ENCODE results near the gene STRIP2. TPM values are rescaled to one million over a fixed set of nuclear protein-coding genes. Genes with fewer than 3 reads are reported as not detected.

STRIP2 gene, protein sequence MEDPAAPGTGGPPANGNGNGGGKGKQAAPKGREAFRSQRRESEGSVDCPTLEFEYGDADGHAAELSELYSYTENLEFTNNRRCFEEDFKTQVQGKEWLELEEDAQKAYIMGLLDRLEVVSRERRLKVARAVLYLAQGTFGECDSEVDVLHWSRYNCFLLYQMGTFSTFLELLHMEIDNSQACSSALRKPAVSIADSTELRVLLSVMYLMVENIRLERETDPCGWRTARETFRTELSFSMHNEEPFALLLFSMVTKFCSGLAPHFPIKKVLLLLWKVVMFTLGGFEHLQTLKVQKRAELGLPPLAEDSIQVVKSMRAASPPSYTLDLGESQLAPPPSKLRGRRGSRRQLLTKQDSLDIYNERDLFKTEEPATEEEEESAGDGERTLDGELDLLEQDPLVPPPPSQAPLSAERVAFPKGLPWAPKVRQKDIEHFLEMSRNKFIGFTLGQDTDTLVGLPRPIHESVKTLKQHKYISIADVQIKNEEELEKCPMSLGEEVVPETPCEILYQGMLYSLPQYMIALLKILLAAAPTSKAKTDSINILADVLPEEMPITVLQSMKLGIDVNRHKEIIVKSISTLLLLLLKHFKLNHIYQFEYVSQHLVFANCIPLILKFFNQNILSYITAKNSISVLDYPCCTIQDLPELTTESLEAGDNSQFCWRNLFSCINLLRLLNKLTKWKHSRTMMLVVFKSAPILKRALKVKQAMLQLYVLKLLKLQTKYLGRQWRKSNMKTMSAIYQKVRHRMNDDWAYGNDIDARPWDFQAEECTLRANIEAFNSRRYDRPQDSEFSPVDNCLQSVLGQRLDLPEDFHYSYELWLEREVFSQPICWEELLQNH
- 8.1 and 9.9 TPM in 2 replicates for total RNA-seq (2021)
- long read RNA-seq, full-length matches to known transcripts: 15 of 34 reads
- long read RNA-seq, partial matches to known transcripts: 4 of 34 reads
- long read RNA-seq, other reads (novel, unspliced or antisense): 15 of 34 reads

DNA sequence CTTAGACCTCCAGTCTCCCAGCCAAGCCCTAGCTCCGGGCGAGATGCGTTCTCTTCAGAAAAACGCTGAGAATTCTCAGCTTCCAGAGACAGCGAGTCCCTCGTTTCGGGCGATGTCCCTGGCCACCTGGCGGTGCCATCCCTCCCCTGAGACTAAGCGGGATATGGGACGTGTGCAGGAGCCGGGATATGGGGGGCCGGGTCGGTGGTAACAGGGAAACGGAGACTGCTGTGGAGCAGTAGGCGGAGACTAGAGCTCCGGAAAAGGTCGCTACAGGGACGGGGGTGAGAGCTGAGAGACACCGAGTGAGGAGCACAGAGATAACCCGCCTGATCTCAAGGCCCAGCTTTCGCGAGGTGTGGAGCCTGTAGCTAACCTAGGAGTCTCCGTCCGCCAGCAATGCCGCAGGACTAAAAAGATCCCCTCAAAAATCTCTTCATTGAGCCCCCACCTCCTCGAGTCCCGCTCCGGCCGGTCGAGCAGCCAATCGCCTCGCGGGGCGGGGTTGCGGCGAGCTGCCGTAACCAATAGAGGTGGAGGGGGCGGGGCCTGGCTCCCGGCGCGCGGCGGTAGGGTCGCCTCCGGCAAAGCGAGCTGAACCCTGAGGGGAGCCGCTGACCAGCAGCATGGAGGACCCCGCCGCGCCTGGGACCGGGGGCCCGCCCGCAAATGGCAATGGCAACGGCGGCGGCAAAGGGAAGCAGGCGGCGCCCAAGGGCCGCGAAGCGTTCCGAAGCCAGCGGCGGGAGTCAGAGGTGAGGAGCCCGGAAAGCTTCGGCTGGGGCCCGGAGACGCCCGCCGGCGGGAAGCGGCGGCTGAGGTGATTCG is at the start of gene STRIP2:
TSS of gene STRIP2 (plus strand) at position 586 of the 828 bp plus-strand sequence. CDS start at position 627, 41 bp downstream.
- Histone ChIP-seq H3K4me1 (ENCODE audit: insufficient read depth, low read length) (0 out of 2 replicates have a peak, but pooled peaks cover 4% of the 10 kb centered on the region), H3K9ac (ENCODE audit: extremely low read depth, insufficient read length, low read length) (peak within 1 kb of the TSS; percentile 70), H4K20me1 (ENCODE audit: control insufficient read depth, insufficient read depth, insufficient read length) (no peaks in the 10 kb centered on the region), H3K4ac (ENCODE audit: low read depth, low read length) (no peak within 1 kb of the TSS), H2BK15ac (ENCODE audit: low read depth, low read length) (no peak within 1 kb of the TSS), H3K56ac (ENCODE audit: insufficient read length, low read depth, low read length) (no peak within 1 kb of the TSS), H3K9me3 (ENCODE audit: control insufficient read depth, low read depth, low read length) (no peaks in the 10 kb centered on the region), H2AK5ac (ENCODE audit: insufficient read length, low read length) (no peak within 1 kb of the TSS), H3K18ac (ENCODE audit: insufficient read length, low read depth, low read length) (peak within 1 kb of the TSS; percentile 83), H2BK12ac (ENCODE audit: insufficient read length, low read depth, low read length) (no peak within 1 kb of the TSS), H3K23ac (ENCODE audit: insufficient read length, low read depth, low read length) (no peak within 1 kb of the TSS), H3K23me2 (ENCODE audit: insufficient read length, low read depth, low read length, poor library complexity, severe bottlenecking) (peaks cover 17% of the 10 kb centered on the region), H3K14ac (ENCODE audit: insufficient read depth, low read length) (peak within 1 kb of the TSS; percentile 86), H3K27ac (ENCODE audit: insufficient read length, low read depth, low read length) (no peak within 1 kb of the TSS), H3K79me2 (ENCODE audit: insufficient read depth, low read length) (no peaks in the 10 kb centered on the region), H3K79me1 (ENCODE audit: insufficient read depth, low read depth, low read length, poor library complexity, severe bottlenecking) (no peaks in the 10 kb centered on the region), H3K4me2 (ENCODE audit: insufficient read depth, insufficient read length, low read length) (peak within 1 kb of the TSS; percentile 75), H4K91ac (ENCODE audit: insufficient read length, low read depth, low read length) (no peak within 1 kb of the TSS), H4K8ac (replicated peaks; ENCODE audit: insufficient read length, low read depth, low read length) (no peak within 1 kb of the TSS), H4K5ac (ENCODE audit: insufficient read length, low read depth, low read length) (no peak within 1 kb of the TSS), H2AFZ (ENCODE audit: low read length) (peak within 1 kb of the TSS; percentile 66), H3T11ph (ENCODE audit: low read length) (no peak within 1 kb of the TSS), H2BK20ac (ENCODE audit: low read depth, low read length, poor library complexity, severe bottlenecking) (no peak within 1 kb of the TSS), H2BK120ac (ENCODE audit: low read depth, low read length, poor library complexity, severe bottlenecking) (no peak within 1 kb of the TSS), H2BK5ac (ENCODE audit: insufficient read length, low read length) (no peak within 1 kb of the TSS), H3K27me3 (ENCODE audit: insufficient read depth, low read length) (no peaks in the 10 kb centered on the region; the same call in 1 of the 2 replicates)
- Mint-ChIP-seq H3K9me3 (no peaks in the 10 kb centered on the region), H3K27me3 (ENCODE audit: low read depth) (peaks cover 32% of the 10 kb centered on the region), H3K36me3 (ENCODE audit: insufficient read depth in 1 of 3, low read depth in 3 of 3) (no peaks in the 10 kb centered on the region), H3K4me1 (peaks cover 25 to 26% of the 10 kb centered on the region in 2 experiments), H3K27ac (peak within 1 kb of the TSS; percentile 96 to 98 (median 97)), H3K4me3 (peak within 1 kb of the TSS; percentile 86 to 95)
- DNase-seq: peak; percentile 97
- TF ChIP-seq CTCF (conservative IDR thresholded peaks at IDR 0.05): peak; percentile 54
- no CpG with 5 or more reads among the region's 75 CpGs for WGBS (ENCODE audit: extremely low coverage, insufficient read length, low lambda C conversion rate)
